Nephron (organoid): ENCODE results near the gene ZAR1.
A peak's percentile ranks its signal among the peaks of the same experiment; 100 is the strongest.

Source experiments
- H3K27ac Mint-ChIP-seq, 3 experiments: 2 replicates each; pipeline ENCODE4 v1.8.0; 2020; ENCODE audit warnings: mixed read lengths in 3 of 3, mild to moderate bottlenecking in 2 of 3, moderate library complexity in 1 of 3
- H3K27me3 Mint-ChIP-seq: 2 replicates; pipeline ENCODE4 v1.8.0; 2021; ENCODE audit warnings: low read depth, mild to moderate bottlenecking, moderate library complexity, mixed read lengths
- H3K36me3 Mint-ChIP-seq: 2 replicates; pipeline ENCODE4 v1.8.0; 2020; ENCODE audit warnings: low read depth, mixed read lengths
- H3K4me1 Mint-ChIP-seq: 2 replicates; pipeline ENCODE4 v1.8.0; 2020; ENCODE audit warnings: mixed read lengths
- H3K4me3 Mint-ChIP-seq, 3 experiments: 2 replicates each; pipeline ENCODE4 v1.8.0; 2020; ENCODE audit warnings: mild to moderate bottlenecking in 3 of 3, mixed read lengths in 3 of 3, moderate library complexity in 2 of 3
- H3K9me3 Mint-ChIP-seq: 2 replicates; pipeline ENCODE4 v1.8.0; 2020; ENCODE audit warnings: mixed read lengths
- TF ChIP-seq, protein P1 (sequence below), 3 experiments: fragments of 200-600 bp; sonication (generic); IDR thresholded peaks; one replicate each; pipeline ENCODE4 v1.5.0; 2021; ENCODE audit warnings: antibody characterized with exemption in 3 of 3; ENCODE audit not compliant: unreplicated experiment in 3 of 3

ZAR1 gene

DNA sequence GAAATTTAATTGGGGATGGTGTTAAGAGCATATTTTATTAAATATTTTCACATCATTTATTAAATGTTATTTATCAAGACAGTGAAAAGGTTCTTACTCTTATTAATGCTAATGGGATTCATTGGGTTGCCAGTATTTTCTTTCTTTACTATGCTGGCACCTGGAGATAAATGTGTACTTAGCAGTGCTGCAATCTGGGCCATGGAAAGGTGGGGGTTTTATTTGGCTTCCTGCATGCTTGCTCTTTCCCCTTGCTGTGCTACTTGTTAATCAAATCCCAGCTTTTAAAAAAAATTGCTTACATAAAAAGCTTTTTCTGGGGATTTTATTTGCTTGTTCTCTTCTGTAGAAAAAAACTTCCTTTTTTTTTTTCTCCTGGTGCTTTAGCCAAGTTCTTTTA lies 48.3 kb downstream of the ZAR1 start:
- TF ChIP-seq, protein P1, sequence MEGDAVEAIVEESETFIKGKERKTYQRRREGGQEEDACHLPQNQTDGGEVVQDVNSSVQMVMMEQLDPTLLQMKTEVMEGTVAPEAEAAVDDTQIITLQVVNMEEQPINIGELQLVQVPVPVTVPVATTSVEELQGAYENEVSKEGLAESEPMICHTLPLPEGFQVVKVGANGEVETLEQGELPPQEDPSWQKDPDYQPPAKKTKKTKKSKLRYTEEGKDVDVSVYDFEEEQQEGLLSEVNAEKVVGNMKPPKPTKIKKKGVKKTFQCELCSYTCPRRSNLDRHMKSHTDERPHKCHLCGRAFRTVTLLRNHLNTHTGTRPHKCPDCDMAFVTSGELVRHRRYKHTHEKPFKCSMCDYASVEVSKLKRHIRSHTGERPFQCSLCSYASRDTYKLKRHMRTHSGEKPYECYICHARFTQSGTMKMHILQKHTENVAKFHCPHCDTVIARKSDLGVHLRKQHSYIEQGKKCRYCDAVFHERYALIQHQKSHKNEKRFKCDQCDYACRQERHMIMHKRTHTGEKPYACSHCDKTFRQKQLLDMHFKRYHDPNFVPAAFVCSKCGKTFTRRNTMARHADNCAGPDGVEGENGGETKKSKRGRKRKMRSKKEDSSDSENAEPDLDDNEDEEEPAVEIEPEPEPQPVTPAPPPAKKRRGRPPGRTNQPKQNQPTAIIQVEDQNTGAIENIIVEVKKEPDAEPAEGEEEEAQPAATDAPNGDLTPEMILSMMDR (IDR thresholded peaks at IDR 0.05; ENCODE audit: unreplicated experiment in 3 of 3), result no peak
- Mint-ChIP-seq H3K27me3 (no peaks in the 10 kb centered on the region), H3K36me3 (peaks cover 45% of the 10 kb centered on the region), H3K4me1 (peaks cover 6% of the 10 kb centered on the region), H3K9me3 (no peaks in the 10 kb centered on the region), H3K4me3 (no peak overlapping the region), H3K27ac (peak overlapping the region in 2 of 3 experiments; percentile 32 to 56)

DNA sequence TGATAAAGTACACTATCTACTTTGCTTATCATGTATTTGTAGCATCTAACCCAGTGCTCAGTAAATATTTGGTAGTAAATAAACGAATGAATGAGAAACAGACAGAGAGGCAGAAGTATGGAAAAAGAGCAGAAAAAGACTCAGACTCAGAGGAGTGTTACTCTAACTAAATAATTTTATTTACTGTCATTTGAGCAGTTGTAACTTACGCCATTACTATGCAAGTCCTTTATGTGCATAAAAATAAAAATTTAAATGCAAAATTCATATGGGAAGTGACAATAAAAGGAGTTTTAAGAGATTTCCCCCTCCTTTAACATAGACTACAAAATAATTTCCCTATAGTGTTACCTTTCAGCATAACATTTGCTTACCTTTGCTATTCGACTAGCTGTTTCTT lies 49.5 kb downstream of the ZAR1 start:
- Mint-ChIP-seq H3K4me3 (no peak overlapping the region), H3K36me3 (peaks cover 48% of the 10 kb centered on the region), H3K9me3 (no peaks in the 10 kb centered on the region), H3K27ac (no peak overlapping the region), H3K4me1 (peaks cover 6% of the 10 kb centered on the region), H3K27me3 (no peaks in the 10 kb centered on the region)
- TF ChIP-seq, protein P1 (IDR thresholded peaks at IDR 0.05; ENCODE audit: unreplicated experiment in 3 of 3), result no peak

DNA sequence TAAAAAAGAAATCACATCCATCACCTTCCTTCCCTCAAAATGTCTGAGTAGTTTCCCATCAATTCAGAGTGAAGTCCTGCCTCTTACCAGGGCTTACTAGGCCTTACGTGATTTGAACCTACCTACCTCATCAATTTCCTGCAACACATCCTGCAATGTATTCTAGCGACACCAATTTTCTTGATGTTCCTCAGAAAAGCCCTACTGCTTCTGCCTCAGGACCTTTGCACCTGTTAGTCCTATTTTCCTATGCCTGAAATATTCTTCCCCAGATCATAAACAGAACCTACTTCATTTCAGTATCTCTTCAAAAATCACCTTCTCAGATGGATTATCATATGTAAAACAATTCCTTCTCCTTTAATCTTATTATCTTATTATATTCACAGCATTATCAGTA lies 52.8 kb downstream of the ZAR1 start:
- Mint-ChIP-seq H3K9me3 (no peaks in the 10 kb centered on the region), H3K27me3 (no peaks in the 10 kb centered on the region), H3K27ac (no peak overlapping the region), H3K36me3 (peaks cover 51% of the 10 kb centered on the region), H3K4me1 (peaks cover 6% of the 10 kb centered on the region), H3K4me3 (no peak overlapping the region)
- TF ChIP-seq, protein P1 (IDR thresholded peaks at IDR 0.05; ENCODE audit: unreplicated experiment in 3 of 3), result no peak

DNA sequence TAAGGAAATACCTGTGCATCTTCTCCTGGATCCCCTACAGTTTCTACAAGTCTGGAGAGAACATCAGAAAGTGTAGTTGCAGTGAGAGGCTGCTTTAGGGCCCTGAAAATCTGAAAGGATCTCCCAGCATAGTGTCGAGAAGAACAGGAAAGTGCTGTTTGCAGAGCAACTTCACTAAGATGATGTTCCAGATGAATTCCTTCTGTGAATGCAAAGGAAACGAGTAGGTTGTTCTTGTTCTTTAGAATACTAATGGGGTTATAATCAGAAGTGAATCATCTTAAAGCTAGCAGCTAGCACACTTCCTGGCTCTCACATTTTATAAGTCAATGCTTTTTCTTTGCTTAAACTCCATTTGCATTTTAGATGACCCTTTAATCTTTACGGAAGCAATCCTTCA lies 53.7 kb downstream of the ZAR1 start:
- Mint-ChIP-seq H3K9me3 (no peaks in the 10 kb centered on the region), H3K27ac (peak overlapping the region; percentile 11 to 53 (median 18)), H3K4me3 (no peak overlapping the region), H3K27me3 (no peaks in the 10 kb centered on the region), H3K36me3 (peaks cover 58% of the 10 kb centered on the region), H3K4me1 (peaks cover under 1% of the 10 kb centered on the region)
- TF ChIP-seq, protein P1 (IDR thresholded peaks at IDR 0.05; ENCODE audit: unreplicated experiment in 3 of 3), result no peak
